HepG2 (cell line): ENCODE results near the gene RHBG.

ENCODE experiments used
- ATF7 ChIP-seq, 2 experiments: fragments of 450-650 bp in 1 of 2; sonication (generic) in 1 of 2; formaldehyde crosslinking in 1 of 2; IDR thresholded peaks; 2 replicates each; pipeline versions ENCODE4 v1.4.0 to v1.6.1; 2016 to 2020; ENCODE audit warnings: antibody characterized with exemption in 1 of 2, mild to moderate bottlenecking in 1 of 2, missing genetic modification reagents in 1 of 2
- BRF2 ChIP-seq: sonication (generic); formaldehyde crosslinking; IDR thresholded peaks from 2 replicates; pipeline ENCODE4 v1.8.1; 2022; ENCODE audit warnings: mild to moderate bottlenecking, missing genetic modification reagents
- CEBPB ChIP-seq: IDR thresholded peaks from 2 replicates; pipeline ENCODE4 v1.6.1; 2011; ENCODE audit warnings: low read depth, low read length, improper control_type of control experiment, borderline replicate concordance
- HNF4A ChIP-seq: sonication (generic); formaldehyde crosslinking; IDR thresholded peaks from 2 replicates; pipeline ENCODE4 v1.4.0; 2020; ENCODE audit warnings: missing genetic modification reagents
- ZNF552 ChIP-seq: sonication (generic); formaldehyde crosslinking; IDR thresholded peaks from 2 replicates; pipeline ENCODE4 v1.9.0; 2022; ENCODE audit warnings: missing genetic modification reagents, mild to moderate bottlenecking, borderline replicate concordance
- ZNF740 ChIP-seq: sonication (generic); formaldehyde crosslinking; IDR thresholded peaks from 2 replicates; pipeline ENCODE4 v1.4.0; 2020; ENCODE audit warnings: missing genetic modification reagents
- TF ChIP-seq, protein P1 (sequence below): conservative IDR thresholded peaks from 2 replicates; pipeline ENCODE4 v1.6.1; 2018; ENCODE audit warnings: missing genetic modification reagents

GRCh38 chr1:156389311-156389710 is 20.3 kb downstream of the RHBG start:
- TF ChIP-seq CEBPB (no peak), ZNF740 (CRISPR knock-in tag) (no peak), BRF2 (CRISPR knock-in tag) (no peak), ZNF552 (CRISPR knock-in tag) (no peak), HNF4A (no peak), ATF7 (IDR thresholded peaks at IDR 0.05) (no peak), ATF7 (CRISPR knock-in tag; IDR thresholded peaks at IDR 0.05) (no peak)
- TF ChIP-seq, protein P1, sequence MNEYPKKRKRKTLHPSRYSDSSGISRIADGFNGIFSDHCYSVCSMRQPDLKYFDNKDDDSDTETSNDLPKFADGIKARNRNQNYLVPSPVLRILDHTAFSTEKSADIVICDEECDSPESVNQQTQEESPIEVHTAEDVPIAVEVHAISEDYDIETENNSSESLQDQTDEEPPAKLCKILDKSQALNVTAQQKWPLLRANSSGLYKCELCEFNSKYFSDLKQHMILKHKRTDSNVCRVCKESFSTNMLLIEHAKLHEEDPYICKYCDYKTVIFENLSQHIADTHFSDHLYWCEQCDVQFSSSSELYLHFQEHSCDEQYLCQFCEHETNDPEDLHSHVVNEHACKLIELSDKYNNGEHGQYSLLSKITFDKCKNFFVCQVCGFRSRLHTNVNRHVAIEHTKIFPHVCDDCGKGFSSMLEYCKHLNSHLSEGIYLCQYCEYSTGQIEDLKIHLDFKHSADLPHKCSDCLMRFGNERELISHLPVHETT (CRISPR knock-in tag) = no peak
